ENCODE data around the gene TSNAXIP1. TPM values are rescaled to one million over a fixed set of nuclear protein-coding genes. Genes with fewer than 3 reads are reported as not detected.

The TSNAXIP1 gene
- total RNA-seq, 1 donor from 2014 or later = 6.6 TPM

DNA sequence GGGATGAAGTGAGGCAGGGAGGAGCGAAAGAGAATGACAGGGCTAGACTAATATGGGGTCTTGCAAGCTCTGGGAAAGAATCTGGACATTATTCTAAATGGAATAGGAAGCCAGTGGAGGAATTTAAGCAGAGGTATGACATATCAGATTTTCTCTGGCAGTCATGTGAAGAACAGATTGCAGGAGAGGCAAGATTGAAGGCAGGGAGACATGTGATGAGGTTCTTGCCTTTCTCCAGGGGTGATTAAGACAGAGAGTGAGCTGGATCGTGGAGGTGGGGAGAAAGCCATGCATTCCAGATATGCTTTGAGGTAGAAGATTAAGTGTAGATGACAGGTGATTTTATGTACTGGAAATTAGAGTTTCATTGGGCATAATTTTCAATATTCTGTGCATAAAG is 31.1 kb downstream of the TSNAXIP1 start:
- DNase-seq (ENCODE audit: low read depth, low spot score) = no peak
- H3K4me3 Mint-ChIP-seq = peak overlapping the region; percentile 52
- no peak overlapping the region for H3K27ac Mint-ChIP-seq (ENCODE audit: unreplicated experiment)
- H3K36me3 Mint-ChIP-seq (ENCODE audit: low read depth) = no peaks in the 10 kb centered on the region
- H3K4me1 Mint-ChIP-seq = peaks cover 19% of the 10 kb centered on the region
- H3K27me3 Mint-ChIP-seq (ENCODE audit: low read depth) = no peaks in the 10 kb centered on the region
- TF ChIP-seq, protein P1, sequence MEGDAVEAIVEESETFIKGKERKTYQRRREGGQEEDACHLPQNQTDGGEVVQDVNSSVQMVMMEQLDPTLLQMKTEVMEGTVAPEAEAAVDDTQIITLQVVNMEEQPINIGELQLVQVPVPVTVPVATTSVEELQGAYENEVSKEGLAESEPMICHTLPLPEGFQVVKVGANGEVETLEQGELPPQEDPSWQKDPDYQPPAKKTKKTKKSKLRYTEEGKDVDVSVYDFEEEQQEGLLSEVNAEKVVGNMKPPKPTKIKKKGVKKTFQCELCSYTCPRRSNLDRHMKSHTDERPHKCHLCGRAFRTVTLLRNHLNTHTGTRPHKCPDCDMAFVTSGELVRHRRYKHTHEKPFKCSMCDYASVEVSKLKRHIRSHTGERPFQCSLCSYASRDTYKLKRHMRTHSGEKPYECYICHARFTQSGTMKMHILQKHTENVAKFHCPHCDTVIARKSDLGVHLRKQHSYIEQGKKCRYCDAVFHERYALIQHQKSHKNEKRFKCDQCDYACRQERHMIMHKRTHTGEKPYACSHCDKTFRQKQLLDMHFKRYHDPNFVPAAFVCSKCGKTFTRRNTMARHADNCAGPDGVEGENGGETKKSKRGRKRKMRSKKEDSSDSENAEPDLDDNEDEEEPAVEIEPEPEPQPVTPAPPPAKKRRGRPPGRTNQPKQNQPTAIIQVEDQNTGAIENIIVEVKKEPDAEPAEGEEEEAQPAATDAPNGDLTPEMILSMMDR (conservative IDR thresholded peaks at IDR 0.05) = no peak
- H3K9me3 Mint-ChIP-seq = no peaks in the 10 kb centered on the region

GRCh38 chr16:67841198-67841815 is 34.6 kb downstream of the TSNAXIP1 start:
- Mint-ChIP-seq H3K4me1 (peaks cover 42% of the 10 kb centered on the region), H3K27ac (ENCODE audit: unreplicated experiment) (peak overlapping the region; percentile 93), H3K27me3 (ENCODE audit: low read depth) (no peaks in the 10 kb centered on the region), H3K4me3 (peak overlapping the region; percentile 97), H3K36me3 (ENCODE audit: low read depth) (no peaks in the 10 kb centered on the region), H3K9me3 (no peaks in the 10 kb centered on the region)
- TF ChIP-seq, protein P1 (conservative IDR thresholded peaks at IDR 0.05) = no peak
- no peak for DNase-seq (ENCODE audit: low read depth, low spot score)

GRCh38 chr16:67841816-67842508 is 35.3 kb downstream of the TSNAXIP1 start, which contains the start of gene THAP11:
TSS of gene THAP11 (plus strand) at chr16:67842320. CDS start at chr16:67842555, 235 bp downstream.
- H3K27me3 Mint-ChIP-seq (ENCODE audit: low read depth) = no peaks in the 10 kb centered on the region
- no peaks in the 10 kb centered on the region for H3K36me3 Mint-ChIP-seq (ENCODE audit: low read depth)
- H3K4me1 Mint-ChIP-seq = peaks cover 42% of the 10 kb centered on the region
- peak within 1 kb of the TSS; percentile 97 for H3K4me3 Mint-ChIP-seq
- H3K9me3 Mint-ChIP-seq = no peaks in the 10 kb centered on the region
- H3K27ac Mint-ChIP-seq (ENCODE audit: unreplicated experiment) = peak within 1 kb of the TSS; percentile 98
- peak; percentile 98 for DNase-seq (ENCODE audit: low read depth, low spot score)
- TF ChIP-seq, protein P1 (conservative IDR thresholded peaks at IDR 0.05) = peak; percentile 76

GRCh38 chr16:67842509-67843342 is 36.0 kb downstream of the TSNAXIP1 start:
- Mint-ChIP-seq H3K36me3 (ENCODE audit: low read depth) (no peaks in the 10 kb centered on the region), H3K27ac (ENCODE audit: unreplicated experiment) (peak overlapping the region; percentile 89), H3K4me3 (peak overlapping the region; percentile 88), H3K27me3 (ENCODE audit: low read depth) (no peaks in the 10 kb centered on the region), H3K4me1 (peaks cover 45% of the 10 kb centered on the region), H3K9me3 (no peaks in the 10 kb centered on the region)
- TF ChIP-seq, protein P1 (conservative IDR thresholded peaks at IDR 0.05) = peak; percentile 50
- peak; percentile 49 for DNase-seq (ENCODE audit: low read depth, low spot score)

GRCh38 chr16:67843343-67843765 is 36.7 kb downstream of the TSNAXIP1 start:
- Mint-ChIP-seq H3K27ac (ENCODE audit: unreplicated experiment) (peak overlapping the region; percentile 89), H3K9me3 (no peaks in the 10 kb centered on the region), H3K4me3 (peak overlapping the region; percentile 88), H3K4me1 (peaks cover 50% of the 10 kb centered on the region), H3K36me3 (ENCODE audit: low read depth) (no peaks in the 10 kb centered on the region), H3K27me3 (ENCODE audit: low read depth) (no peaks in the 10 kb centered on the region)
- TF ChIP-seq, protein P1 (conservative IDR thresholded peaks at IDR 0.05) = peak; percentile 15
- peak; percentile 12 for DNase-seq (ENCODE audit: low read depth, low spot score)
